Middle frontal gyrus (tissue), 1 donor: ENCODE data around the gene FOXS1.
"Not testable (repeated sequence)": the region's sequence is repeated elsewhere in the genome, so short reads cannot be mapped to it uniquely, and the experiment has no call there.

ENCODE experiments used
- DNase-seq: peaks from one replicate; pipeline ENCODE4 v3.0.0-alpha.2; 2015; ENCODE audit warnings: low spot score; ENCODE audit errors: extremely low spot score

Gene FOXS1

DNA sequence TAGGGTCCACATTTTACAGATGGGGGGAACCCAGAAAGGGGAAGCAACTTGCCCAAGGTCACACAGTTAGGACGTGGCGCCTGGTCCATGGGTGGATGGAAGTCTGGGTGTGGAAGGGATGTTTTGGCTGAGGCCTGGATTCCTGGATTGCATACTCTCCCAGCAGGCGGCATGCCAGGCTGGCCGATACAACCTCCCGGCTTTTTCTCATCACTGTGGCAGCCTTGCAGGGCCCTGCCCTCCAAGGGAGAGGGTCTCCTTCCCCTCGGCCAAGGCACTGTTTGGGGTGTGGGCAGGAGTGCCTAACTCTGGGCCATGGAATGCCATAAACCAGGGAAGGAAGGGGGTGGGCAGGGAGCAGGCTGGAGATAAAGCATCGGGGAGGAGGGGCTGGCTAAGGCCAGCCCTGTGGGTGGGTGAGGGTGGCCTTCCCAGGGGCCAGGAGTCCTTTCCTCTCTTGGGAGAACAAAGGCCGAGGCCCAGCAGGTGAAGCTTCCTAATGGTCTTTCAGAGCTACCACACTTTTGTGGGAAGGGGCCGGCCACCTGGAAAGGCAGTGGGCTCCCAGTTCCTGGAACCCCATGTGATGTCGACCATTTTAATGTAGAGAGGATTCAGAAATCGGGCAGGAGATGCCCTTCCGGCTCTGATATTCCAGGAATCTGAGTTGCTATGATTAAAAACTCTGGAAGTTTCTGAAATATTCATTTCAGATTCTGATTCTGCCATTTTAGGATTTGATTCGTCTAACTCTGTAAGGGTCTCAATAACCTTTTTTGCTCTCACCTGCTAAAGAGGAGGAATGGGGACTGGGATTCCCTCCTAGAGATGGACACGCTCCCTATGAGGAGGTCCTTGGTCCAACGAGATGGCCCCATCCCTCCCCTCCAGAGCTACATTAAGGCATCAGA lies 4.2 kb downstream of the FOXS1 start:
- DNase-seq, result no peak

DNA sequence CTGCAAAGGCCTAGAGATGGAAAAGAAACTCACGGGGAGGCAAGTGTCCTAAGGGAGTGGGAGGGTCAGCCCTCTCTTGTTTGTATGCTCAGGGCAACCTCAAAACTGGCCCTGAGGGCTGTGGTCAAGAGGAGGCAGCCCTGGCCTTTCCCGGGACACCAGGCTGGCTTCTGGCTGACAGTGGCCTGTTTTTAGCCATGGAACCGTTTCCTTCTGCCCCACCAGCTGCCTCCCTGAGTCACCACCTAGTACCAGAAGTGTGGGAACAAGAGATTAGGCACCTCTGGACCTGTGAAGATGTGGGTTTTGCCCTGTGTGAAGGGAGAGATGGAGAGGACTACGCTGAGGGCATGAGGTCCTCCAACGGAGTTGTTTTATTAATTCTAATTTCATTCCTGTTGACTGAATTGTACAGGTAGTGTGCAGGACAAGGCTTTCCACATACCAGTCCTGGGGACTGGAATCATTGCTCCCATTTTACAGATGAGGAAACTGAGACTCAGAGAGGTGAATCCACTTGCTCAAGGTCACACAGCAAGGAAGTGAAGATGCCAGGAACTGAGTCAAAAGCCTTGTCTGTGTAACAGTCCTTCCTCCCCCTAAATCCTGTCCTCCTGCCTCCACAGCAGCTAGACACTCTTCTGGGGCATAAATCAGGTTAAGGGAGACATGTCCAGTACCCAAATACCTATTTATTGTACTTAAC lies 5.5 kb downstream of the FOXS1 start:
- DNase-seq, result no peak

DNA sequence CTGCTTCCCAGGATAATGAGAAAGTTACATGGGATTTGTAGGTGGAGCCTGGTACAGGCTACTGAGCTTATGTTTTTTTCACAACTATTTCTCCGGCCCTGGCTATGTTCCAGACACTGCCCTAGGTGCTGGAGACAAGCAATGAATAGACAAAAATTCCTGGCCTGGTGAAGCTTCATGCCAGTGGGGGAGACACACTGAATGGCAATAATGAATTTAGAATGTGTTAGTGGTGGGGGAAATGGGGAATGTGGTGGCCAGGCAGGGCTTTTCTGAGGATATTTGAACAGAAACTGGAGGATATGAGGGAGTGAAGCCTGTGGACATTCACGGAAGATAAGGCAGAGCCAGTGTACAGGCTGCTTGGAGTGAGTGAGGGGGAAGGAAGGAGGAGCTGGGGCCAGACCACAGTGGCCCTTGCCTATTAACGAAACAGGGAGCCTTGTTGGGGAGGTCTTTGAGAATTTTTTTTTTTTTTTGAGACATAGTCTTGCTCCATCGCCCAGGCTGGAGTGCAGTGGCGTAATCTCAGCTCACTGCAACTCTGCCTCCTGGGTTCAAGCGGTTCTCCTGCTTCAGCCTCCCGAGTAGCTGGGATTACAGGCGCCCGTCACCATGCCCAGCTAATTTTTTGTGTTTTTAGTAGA lies 6.6 kb downstream of the FOXS1 start:
- no peak for DNase-seq

GRCh38 chr20:31837896-31838397 lies 7.5 kb downstream of the FOXS1 start:
- no peak for DNase-seq

DNA sequence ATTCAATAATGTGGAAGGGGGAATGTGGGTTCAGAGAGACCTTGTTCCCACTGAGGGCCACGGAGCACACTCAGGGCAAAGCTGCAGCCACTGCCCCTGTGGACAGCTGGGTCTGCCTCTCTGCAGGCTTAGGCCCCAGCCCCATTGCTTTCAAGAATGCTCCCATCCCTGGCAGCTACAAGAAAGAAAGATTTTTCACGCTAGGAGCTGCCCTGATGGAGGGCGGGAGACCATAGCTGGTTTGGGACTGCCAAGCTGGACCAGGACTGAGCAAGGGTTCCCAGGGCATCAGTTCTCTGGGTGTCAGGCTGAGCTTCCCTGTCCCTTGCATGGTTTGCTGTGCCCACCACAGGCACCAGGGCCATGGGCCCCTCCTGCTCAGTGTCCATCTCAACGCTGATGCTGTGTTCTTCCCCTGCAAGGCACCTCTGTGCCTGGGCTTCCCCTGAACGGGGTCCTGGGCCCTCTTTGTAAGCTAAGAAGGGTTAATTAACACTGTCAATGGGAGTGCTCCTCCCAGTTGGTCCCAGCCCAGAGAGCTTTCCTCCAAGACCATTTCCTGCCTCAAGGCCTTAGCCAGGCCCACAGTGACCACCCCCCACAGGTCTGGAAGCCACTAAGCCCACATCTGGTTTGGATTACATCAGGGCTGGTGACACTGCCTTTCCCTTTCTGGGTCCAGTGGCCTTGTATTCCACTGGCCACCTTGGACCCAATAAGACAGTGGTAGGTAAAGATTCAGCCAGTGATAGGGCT lies 8.4 kb downstream of the FOXS1 start:
- no peak for DNase-seq

DNA sequence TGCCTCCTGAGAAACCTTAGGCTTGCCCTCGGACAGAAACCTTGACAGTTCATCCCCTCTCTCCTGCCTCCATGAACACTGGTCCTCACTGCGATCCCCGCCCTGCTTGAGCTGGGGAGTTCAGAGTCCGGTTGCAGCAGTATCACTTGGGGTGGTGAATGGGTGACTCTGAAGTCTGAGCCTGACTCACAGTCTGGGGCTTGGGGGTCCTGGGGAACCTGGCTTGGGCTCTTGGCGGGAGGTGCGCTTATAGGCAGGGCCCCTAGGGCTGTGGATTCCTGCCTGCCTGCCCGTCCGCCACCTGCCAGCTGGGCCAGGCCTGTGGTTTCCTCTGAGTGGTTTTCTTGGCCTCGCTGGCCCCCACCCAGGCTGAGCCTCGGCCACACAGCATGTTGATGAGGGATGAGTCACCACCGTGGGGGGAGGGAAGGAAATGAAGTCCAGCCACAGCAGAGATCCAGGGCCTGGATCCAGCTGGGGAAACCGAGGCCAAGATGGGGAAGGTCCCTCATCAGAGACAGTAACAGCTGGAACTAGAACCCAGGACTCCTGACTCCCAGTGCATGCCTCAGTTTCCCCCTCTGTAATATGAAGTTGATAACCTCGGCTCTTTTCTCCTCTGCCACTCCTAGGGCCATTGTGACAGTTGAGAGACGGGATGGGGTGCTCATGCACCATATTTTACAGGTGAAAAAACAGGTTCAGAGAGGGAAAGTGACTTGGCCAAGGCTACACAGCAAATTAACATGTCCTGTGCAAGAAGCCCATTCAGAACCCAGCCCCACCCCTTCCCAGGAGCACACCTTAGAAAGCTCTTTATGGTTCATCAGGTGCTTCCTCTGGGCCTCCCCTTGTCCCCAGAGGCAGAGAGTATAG lies 9.2 kb downstream of the FOXS1 start:
- DNase-seq, result no peak

DNA sequence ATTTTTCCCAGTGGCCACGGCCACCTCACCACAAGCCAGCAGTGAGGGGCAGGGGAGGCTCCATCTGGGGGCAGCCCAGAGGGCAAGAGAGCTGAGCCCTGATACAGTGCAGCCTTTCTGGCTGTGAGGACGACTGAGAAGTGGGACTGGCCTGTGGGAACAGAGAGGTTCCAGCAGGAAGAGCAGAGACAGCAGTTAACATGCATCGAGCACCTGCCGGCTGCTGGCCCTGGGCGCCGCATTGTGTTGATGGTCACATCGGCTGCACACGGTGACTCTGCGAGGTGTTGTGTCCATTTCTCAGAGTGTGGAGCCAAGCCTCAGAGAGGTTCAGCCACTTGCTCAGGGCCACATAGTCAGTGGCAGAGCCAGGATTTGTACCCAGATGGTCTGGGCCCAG lies 9.8 kb downstream of the FOXS1 start:
- DNase-seq, result no peak

- DNase-seq, result no peak
Measured at GRCh38 chr20:31833931-31834521, 11.4 kb downstream of the FOXS1 start.

GRCh38 chr20:31833130-31833930 lies 12.1 kb downstream of the FOXS1 start:
- DNase-seq, result no peak

DNA sequence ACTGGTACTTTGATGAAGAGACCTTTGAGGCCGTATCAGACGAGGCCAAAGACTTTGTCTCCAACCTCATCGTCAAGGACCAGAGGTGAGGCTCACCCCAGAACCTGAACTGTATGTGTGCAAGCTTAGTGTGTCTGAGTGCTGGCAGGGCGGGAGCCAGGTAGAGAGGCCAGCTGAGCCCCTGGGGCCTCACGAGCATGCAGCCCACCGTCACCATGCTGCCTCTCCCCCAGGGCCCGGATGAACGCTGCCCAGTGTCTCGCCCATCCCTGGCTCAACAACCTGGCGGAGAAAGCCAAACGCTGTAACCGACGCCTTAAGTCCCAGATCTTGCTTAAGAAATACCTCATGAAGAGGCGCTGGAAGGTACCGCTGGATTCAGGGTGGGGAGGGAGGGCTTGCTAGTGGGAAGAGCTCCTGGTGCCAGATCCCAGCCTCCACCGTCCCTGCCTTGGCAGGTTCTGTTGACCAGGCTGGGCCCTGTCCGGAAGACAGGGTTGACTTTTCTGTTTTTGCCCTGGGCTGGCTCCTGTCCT lies 13.6 kb downstream of the FOXS1 start:
- DNase-seq, result no peak

DNA sequence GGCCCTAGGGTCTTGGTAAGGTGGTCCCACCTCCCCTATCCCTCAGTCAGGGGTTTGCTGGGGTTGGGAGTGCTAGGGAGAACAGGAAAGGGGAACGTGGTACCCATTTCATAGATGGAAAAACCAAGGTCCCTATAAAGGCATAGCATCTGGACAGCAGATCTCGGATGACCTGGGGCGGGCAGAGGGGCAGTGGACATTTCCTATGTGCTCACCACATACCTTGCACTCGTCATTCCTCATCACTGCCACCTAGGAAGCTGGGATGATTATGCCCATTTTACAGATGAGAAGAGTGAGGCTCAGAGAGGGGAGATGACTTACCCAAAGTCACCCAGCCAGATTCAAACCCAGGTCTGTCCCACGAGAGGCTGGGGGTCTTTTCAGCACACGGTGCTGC lies 14.2 kb downstream of the FOXS1 start:
- DNase-seq, result no peak

DNA sequence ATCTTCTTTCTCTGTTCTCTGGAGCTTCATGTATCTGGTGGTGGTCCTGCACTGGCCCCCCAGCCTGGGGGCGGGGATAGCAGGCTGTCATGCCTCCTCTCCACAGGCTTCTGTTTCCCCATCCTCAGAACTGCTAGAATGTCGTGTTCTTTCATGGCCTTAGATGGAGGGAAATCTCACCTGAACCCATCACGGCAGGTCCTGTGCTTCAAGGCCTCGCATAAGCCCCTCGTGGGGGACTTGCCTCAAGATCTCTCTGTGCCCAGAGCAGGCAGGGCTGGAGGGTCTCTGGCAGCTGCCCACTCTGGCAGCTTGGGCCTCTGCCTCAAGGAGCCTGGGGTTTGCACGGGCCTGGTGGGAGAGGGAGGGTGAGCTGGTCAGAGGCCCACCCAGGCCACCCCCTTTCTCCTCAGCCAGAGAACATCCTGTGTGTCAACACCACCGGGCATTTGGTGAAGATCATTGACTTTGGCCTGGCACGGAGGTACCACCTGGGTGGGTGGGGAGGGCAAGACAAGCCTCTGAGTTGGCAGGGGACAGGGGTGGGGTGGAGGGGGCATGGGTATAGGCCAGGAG lies 14.9 kb downstream of the FOXS1 start:
- no peak for DNase-seq

DNA sequence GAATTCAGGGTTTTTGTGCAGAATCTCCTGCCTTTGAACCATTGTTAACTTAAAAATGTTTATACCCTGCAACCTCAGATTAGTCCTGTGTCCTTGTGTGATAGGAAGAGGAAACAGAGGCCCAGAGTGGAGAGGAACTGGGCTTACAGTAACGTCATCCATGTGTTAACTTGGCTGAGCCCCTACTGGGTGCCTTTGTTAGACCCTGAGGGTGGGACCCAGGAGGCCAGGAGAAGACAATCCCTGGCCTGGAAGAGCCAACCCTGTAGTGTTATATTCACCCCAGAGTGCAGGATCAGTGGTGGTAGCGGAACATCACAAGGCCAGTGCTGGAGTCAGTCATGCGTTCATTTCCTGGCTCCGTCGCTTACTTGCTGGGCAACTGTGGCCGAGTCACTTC lies 15.7 kb downstream of the FOXS1 start:
- no peak for DNase-seq

GRCh38 chr20:31828016-31828415 lies 17.4 kb downstream of the FOXS1 start:
- DNase-seq, result not testable (repeated sequence)

- no peak for DNase-seq
Measured at GRCh38 chr20:31827059-31827458, 18.3 kb downstream of the FOXS1 start.

DNA sequence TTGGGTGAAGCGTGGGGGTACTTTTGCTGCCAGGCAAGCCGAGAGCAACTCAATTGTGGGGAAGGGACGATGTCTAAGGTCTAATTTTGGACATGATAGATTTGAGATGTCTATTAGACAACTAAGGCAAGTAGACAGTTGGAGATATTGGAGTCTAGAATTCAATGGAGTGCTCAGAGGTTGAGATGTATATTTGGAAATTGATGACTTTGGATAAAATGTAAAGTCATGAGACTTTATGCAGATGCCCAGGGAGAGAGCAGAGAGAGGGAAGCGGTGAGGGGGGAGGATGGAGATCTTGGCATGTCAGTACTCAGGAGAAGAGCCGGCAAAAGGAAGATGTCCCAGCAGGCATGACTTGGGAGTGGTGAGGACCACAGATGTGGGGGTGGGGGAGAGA lies 19.3 kb downstream of the FOXS1 start:
- DNase-seq, result no peak

DNA sequence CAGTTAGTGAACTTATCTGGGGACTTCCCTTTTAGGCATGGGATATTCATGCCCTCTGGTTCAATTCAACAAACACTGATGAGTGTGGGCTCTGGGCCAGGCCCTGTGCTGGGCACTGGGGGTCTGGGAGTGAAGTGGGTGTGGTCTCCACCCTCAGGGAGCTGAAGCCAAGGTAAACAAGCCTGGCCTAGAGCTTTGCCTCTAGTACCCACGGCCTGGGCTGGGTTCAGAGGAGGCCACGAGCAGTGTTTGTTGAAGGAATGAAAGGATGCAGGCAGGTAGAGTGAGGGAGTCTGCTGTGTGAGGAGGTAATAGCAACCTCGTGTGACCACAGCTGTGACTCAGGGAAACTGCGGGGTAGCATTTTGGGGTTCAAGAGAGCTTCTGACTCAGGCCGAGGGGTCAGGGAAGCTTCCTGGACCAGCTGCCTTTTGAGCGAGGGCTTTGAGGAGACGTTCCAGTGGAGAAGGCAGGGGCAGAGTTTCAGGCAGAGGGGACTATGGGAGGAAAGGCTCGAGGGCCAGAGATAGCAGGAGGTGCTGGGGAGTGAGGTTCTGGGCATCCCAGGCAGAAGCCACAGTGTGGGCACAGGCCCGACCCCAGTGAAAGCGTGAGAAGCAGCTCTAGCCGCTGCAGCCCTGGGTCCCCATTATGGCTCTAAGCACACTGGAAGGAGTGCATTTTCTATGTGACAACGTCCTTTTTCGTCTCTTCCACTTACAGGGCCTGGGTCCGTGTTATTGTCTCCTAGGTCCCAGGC lies 20.7 kb downstream of the FOXS1 start:
- DNase-seq, result no peak

- DNase-seq, result no peak
Measured at GRCh38 chr20:31824125-31824485, 21.3 kb downstream of the FOXS1 start.
